ENCODE data around the gene KIFBP. TPM values are rescaled to one million over a fixed set of nuclear protein-coding genes. Genes with fewer than 3 reads are reported as not detected.

The KIFBP gene
- total RNA-seq, result 19.7 and 31.7 TPM in 2 replicates

GRCh38 chr10:68988530-68989316 is at the start of gene KIFBP:
TSS of gene KIFBP (plus strand) at chr10:68988803. CDS start at chr10:68988833, 30 bp downstream.

GRCh38 chr10:68955832-68956532 is 32.6 kb upstream of the KIFBP start, which contains the start of gene DDX21:
TSS of gene DDX21 (plus strand) at chr10:68956170. CDS start at chr10:68956226, 56 bp downstream.

Other genes with a start within 250 kb of the KIFBP start
- gene STOX1, start 161.3 kb upstream of the KIFBP start, total RNA-seq, result 0.09 and 0.82 TPM in 2 replicates
- gene DDX50, start 87.5 kb upstream of the KIFBP start, total RNA-seq, result 38.5 TPM in 2 replicates
- gene DDX21, start 32.6 kb upstream of the KIFBP start, total RNA-seq, result 32.7 and 39.3 TPM in 2 replicates
- gene SRGN, start 99.3 kb downstream of the KIFBP start, total RNA-seq, result 55.3 and 243 TPM in 2 replicates
- gene VPS26A, start 135.4 kb downstream of the KIFBP start, total RNA-seq, result 19.9 and 26.8 TPM in 2 replicates
- 15.4 and 22.9 TPM in 2 replicates for gene SUPV3L1, start 191.4 kb downstream of the KIFBP start, total RNA-seq
- gene HKDC1, start 231.5 kb downstream of the KIFBP start, total RNA-seq, result 0.23 TPM in 1 of 2 replicates, not detected in the other

Data from pericardium fibroblast (primary cell).